A375 (cell line): Measurements from ENCODE around the gene RAP1GAP2. TPM values are rescaled to one million over a fixed set of nuclear protein-coding genes. Genes with fewer than 3 reads are reported as not detected.

Experiments used
- small RNA-seq: library from RNA; depleted of rRNA; stranded (forward); fragments of <200 nt; gene quantifications from one replicate; pipeline ENCODE3, GENCODE V24; 2014
- total RNA-seq: library from RNA; depleted of rRNA; stranded (reverse); fragments of >200 nt; shearing (Covaris generic); gene quantifications from 2 replicates; pipeline ENCODE4 v1.2.3, GENCODE V29; 2014; rRNA removed

The RAP1GAP2 gene
- 14.2 and 21.9 TPM in 2 replicates for total RNA-seq

DNA sequence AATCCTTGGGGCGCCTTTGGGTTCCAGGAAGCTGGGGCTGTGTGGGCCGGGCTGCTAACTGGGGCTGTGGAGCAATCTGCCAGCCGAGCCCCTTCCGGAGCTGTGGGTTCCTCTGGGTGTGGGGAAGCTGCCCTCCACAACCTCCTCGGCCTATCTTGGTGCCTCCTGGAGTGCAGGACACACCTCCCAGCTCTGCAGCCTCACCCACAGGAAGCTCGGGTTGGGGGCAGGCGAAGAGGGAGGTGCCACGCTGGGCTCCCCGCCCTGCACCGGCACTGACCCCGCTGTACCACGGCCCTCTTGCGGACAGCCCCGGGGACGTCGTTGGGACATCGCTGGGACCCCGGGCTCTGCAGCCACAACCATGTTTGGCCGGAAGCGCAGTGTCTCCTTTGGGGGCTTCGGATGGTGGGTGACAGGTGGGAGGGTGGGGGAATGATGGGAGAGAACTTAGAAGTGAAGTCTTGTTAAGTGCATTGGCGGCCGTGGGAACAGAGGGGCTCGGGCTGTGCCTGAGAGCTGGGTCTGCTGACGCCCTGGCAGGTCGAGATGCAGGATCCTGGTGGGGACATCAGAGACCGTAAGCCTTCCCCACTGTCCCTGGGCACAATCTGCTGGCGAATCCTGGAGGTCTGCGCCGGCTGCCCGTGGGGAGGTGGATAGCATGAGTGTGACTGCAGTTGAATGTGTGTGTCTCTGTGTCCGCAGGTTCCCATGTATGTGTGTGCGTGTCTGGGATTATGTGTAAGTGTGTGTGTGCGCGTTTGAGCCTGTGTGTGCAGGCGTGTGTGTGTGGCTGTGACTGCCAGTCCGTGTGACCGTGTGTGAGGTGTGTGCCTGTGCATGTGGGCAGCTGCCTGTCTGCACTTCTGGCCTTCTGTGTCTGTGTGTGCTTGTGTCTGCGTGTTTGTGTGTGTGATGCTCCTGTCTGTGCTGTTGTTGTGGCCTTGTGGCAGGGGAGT, at the start of gene RAP1GAP2:
RAP1GAP2 (plus strand) TSS at position 275 of the 962 bp plus-strand sequence; CDS start at position 365, 90 bp downstream.

DNA sequence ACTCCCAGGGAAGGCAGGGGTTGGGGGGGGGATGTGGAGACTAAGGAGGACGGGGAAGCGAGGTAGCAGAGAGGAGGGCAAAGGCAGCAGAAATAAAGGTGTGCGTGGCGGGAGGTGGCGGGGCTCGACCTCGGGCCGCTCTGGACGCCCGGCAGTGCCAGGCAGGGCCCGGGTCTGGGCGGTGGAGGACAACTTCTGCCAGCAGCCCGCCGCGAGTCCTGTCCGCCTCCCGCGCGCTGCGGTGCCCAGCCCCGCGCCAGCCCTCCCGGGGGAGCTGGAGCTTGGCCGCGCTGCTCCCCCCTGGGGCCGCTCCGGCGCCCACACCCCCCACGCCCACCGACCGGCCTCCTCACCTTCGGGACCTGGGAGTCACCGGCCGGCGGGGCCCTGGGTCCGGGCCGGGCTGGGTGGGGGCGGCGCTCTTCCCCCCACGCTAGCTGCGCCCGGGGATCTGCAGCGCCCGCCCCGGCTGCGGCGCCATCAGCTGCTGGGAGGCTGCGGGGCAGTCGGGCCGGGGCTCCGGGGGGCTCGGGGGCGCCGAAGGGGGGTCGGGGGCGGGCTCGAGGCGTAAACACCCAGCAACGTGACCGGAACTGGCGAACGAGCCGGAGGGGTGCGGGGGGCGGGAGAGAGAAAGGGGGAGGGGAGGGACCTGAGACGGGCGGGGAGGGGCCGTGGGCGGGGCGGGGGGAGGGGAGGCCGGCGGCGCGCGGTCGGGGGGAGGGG, 47.0 kb upstream of the RAP1GAP2 start, which contains the start of gene CCDC92B:
CCDC92B (minus strand) TSS at position 595 of the 726 bp plus-strand sequence. CDS start 14,507 bp downstream, outside the sequence.

DNA sequence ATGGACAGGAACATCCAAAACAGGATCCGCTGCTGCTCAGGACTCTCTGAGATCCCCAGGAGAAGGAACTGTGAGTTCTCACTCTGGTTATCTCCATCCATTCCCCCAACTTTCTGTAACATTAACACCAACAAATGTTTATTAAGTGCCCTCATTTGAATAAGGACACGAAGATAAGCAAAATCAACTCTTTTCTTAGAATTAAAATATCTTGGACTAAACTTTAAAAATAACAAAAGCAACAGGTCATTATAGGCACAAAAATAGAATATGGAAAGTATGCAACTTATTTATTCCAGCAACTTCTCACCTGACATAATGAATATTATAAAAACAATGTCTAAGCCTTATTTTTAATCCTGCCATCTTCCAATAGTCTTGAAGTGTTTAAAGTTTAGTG, 267.3 kb downstream of the RAP1GAP2 start, which contains the start of gene OR1D5:
OR1D5 (minus strand) TSS at position 101 of the 400 bp plus-strand sequence; CDS start at position 101, 0 bp downstream.

Small RNAs within 50 kb of the gene (small RNA-seq; reads per million reads assigned to genes)
- gene MIR1253 (not detected), gene hsa-mir-1253 (not detected)

Other genes with a start within 250 kb of the RAP1GAP2 start
- gene PAFAH1B1, start 202.8 kb upstream of the RAP1GAP2 start, total RNA-seq: 102 and 109 TPM in 2 replicates
- gene CLUH, start 84.7 kb upstream of the RAP1GAP2 start, total RNA-seq: 86.2 and 92.2 TPM in 2 replicates
- gene CCDC92B, start 46.8 kb upstream of the RAP1GAP2 start, total RNA-seq: not detected in 2 replicates